Naive thymus-derived CD4-positive, alpha-beta T cell (primary cell): ENCODE data around the gene MYL4. TPM values are rescaled to one million over a fixed set of nuclear protein-coding genes. Genes with fewer than 3 reads are reported as not detected.
"Not testable (repeated sequence)": the region's sequence is repeated elsewhere in the genome, so short reads cannot be mapped to it uniquely, and the experiment has no call there.

Experiments used
- ATAC-seq: fragments of 150-1000 bp; cut with Tn5 transposase; 2 replicates; pipeline ENCODE4 v1.10.0; 2021; ENCODE audit warnings: mild to moderate bottlenecking, moderate library complexity
- CTCF ChIA-PET: fragments of 350-600 bp; sonication (Branson Sonifier 250); formaldehyde crosslinking; loops from one replicate; lab custom pipeline; 2021; ENCODE audit warnings: antibody characterized with exemption; lab: Charles Lee
- POLR2A ChIA-PET: fragments of 350-600 bp; sonication (Branson Sonifier 250); formaldehyde crosslinking; loops from one replicate; lab custom pipeline; 2021; ENCODE audit warnings: antibody characterized with exemption, inconsistent platforms; lab: Charles Lee
- DNase-seq, 9 donors: peaks; one replicate each; pipeline versions ENCODE4 v3.0.0 to v3.0.0-alpha.2; 2020 to 2022; ENCODE audit warnings: mixed read lengths in 1 of 9
- H3K27ac ChIP-seq: one replicate; pipeline ENCODE4 v1.7.0; 2013; ENCODE audit warnings: mild to moderate bottlenecking, low read depth, low read length, moderate library complexity
- H3K27me3 ChIP-seq, 2 donors: one replicate each; pipeline ENCODE4 v1.7.0; 2013; ENCODE audit warnings: low read length in 2 of 2, mild to moderate bottlenecking in 2 of 2, moderate library complexity in 2 of 2; ENCODE audit not compliant: control insufficient read depth in 2 of 2, insufficient read depth in 2 of 2
- H3K36me3 ChIP-seq, 3 experiments: 1 replicate in 2 of 3; 2 replicates in 1 of 3; pipeline ENCODE4 v1.7.0; 2013; ENCODE audit warnings: low read length in 3 of 3, mild to moderate bottlenecking in 3 of 3, moderate library complexity in 1 of 3; ENCODE audit not compliant: insufficient read depth in 3 of 3, control insufficient read depth in 2 of 3
- H3K4me1 ChIP-seq, 2 donors: one replicate each; pipeline ENCODE4 v1.7.0; 2013; ENCODE audit warnings: low read length in 2 of 2, mild to moderate bottlenecking in 2 of 2, moderate library complexity in 1 of 2; ENCODE audit not compliant: control insufficient read depth in 2 of 2, insufficient read depth in 2 of 2
- H3K4me3 ChIP-seq: 2 replicates; pipeline ENCODE4 v1.7.0; 2013; ENCODE audit warnings: mild to moderate bottlenecking, low read length
- H3K9me3 ChIP-seq, 3 experiments: 1 replicate in 2 of 3; 2 replicates in 1 of 3; pipeline ENCODE4 v1.7.0; 2013; ENCODE audit warnings: low read length in 3 of 3; ENCODE audit not compliant: control insufficient read depth in 2 of 3
- H3K27ac Mint-ChIP-seq, 9 donors: one replicate each; pipeline ENCODE4 v1.8.0; 2020 to 2022; ENCODE audit warnings: mixed read lengths in 9 of 9, mild to moderate bottlenecking in 8 of 9, moderate library complexity in 5 of 9, inconsistent platforms in 2 of 9
- H3K27me3 Mint-ChIP-seq, 5 donors: one replicate each; pipeline ENCODE4 v1.8.0; 2021 to 2022; ENCODE audit warnings: mixed read lengths in 5 of 5, mild to moderate bottlenecking in 1 of 5
- H3K36me3 Mint-ChIP-seq, 5 donors: one replicate each; pipeline ENCODE4 v1.8.0; 2020 to 2022; ENCODE audit warnings: mixed read lengths in 5 of 5, mild to moderate bottlenecking in 3 of 5, inconsistent platforms in 1 of 5
- H3K4me1 Mint-ChIP-seq, 7 donors: one replicate each; pipeline ENCODE4 v1.8.0; 2020 to 2022; ENCODE audit warnings: mixed read lengths in 7 of 7, mild to moderate bottlenecking in 3 of 7, inconsistent platforms in 1 of 7
- H3K4me3 Mint-ChIP-seq, 10 donors: one replicate each; pipeline ENCODE4 v1.8.0; 2020 to 2022; ENCODE audit warnings: mild to moderate bottlenecking in 10 of 10, mixed read lengths in 10 of 10, moderate library complexity in 6 of 10, inconsistent platforms in 2 of 10
- H3K9me3 Mint-ChIP-seq, 11 donors: one replicate each; pipeline ENCODE4 v1.8.0; 2020 to 2022; ENCODE audit warnings: mixed read lengths in 11 of 11, mild to moderate bottlenecking in 4 of 11, inconsistent platforms in 1 of 11, moderate library complexity in 1 of 11
- intact Hi-C, 2 donors: fragments of 100-400 bp; cut with micrococcal nuclease; formaldehyde crosslinking; loops; one replicate each; pipeline ENCODE4 v1.15.1; 2023
- polyA plus RNA-seq, 2 donors: library from polyadenylated mRNA; unstranded; fragments of 300-500 nt; fragmentation: Illumina TruSeq; gene quantifications; one replicate each; pipeline ENCODE4 v1.2.3, GENCODE V29; 2021
- total RNA-seq, 6 experiments: library from RNA in 5 of 6; stranded (reverse) in 5 of 6; gene quantifications; 1 replicate in 5 of 6; 2 replicates in 1 of 6; pipeline ENCODE4 v1.2.3 and lab custom pipeline; 2021 to 2026

Gene MYL4
- total and polyA plus RNA-seq, 7 experiments from 2014 or later = not detected

DNA sequence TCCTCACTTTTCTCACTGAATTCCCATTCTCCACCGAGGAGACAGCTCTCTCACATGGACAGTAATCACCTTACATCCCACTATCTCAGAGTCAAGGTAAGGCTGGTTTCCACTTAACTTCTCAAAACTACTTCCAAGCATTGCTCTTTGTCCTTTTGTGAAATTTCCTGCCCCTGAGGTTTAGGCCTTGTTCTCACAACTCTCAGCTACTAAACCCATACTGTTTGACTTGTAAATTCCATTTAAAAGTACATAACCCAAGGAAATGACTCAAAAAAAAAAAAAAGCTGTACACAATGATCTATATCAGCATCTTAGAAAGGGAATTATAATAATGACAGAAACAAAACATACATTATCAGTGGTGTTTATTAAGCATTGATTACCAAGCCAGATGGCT, 28.8 kb upstream of the MYL4 start:
- Mint-ChIP-seq H3K27me3 (no peaks in the 10 kb centered on the region), H3K4me3 (no peak overlapping the region), H3K9me3 (no peaks in the 10 kb centered on the region), H3K27ac (no peak overlapping the region), H3K36me3 (peaks cover 0 to 27% (median 18%) of the 10 kb centered on the region in 5 donors), H3K4me1 (peaks cover 37 to 75% (median 67%) of the 10 kb centered on the region in 7 donors)
- DNase-seq (no peak), ATAC-seq (no peak)
- H3K4me3 ChIP-seq = no peak overlapping the region
- intact Hi-C loops = no loop called here
- no peaks in the 10 kb centered on the region for H3K9me3 ChIP-seq
- POLR2A ChIA-PET = no interaction called here
- no peak overlapping the region for H3K27ac ChIP-seq
- peaks cover 0 to 8% (median 3%) of the 10 kb centered on the region in 3 experiments for H3K36me3 ChIP-seq
- H3K4me1 ChIP-seq = peaks cover 6 to 13% of the 10 kb centered on the region in 2 donors
- no peaks in the 10 kb centered on the region for H3K27me3 ChIP-seq
- CTCF ChIA-PET = no interaction called here

DNA sequence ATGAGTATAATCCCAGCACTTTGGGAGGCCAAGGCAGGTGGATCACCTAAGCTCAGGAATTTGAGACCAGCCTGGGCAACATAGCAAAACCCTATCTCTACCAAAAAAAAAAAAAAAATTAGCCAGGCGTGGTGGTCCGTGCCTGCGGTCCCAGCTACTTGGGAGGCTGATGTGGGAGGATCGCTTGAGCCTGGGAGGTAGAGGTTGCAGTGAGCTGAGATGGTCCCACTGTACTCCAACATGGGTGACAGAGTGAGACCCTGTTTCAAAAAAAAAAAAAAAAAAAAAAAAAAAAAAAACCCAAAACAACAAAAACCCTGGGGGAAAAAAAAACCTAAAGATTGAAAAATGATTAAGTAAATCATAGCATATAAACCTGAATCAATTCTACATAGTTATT, 28.2 kb upstream of the MYL4 start:
- H3K4me3 Mint-ChIP-seq, H3K27me3 ChIP-seq, ATAC-seq, intact Hi-C loops, H3K36me3 ChIP-seq, POLR2A ChIA-PET, H3K9me3 ChIP-seq, H3K27ac ChIP-seq, H3K9me3 Mint-ChIP-seq, DNase-seq, H3K4me3 ChIP-seq, H3K27me3 Mint-ChIP-seq, H3K27ac Mint-ChIP-seq: not testable (repeated sequence)
- peaks cover 6 to 13% of the 10 kb centered on the region in 2 donors for H3K4me1 ChIP-seq
- peaks cover 37 to 78% (median 67%) of the 10 kb centered on the region in 7 donors for H3K4me1 Mint-ChIP-seq
- peaks cover 0 to 27% (median 18%) of the 10 kb centered on the region in 5 donors for H3K36me3 Mint-ChIP-seq
- CTCF ChIA-PET = interaction anchor here (0.6 kb wide), 2 partner anchors 16 to 286 kb away, joined by 3 read pairs; no protein-coding TSS in a partner anchor

DNA sequence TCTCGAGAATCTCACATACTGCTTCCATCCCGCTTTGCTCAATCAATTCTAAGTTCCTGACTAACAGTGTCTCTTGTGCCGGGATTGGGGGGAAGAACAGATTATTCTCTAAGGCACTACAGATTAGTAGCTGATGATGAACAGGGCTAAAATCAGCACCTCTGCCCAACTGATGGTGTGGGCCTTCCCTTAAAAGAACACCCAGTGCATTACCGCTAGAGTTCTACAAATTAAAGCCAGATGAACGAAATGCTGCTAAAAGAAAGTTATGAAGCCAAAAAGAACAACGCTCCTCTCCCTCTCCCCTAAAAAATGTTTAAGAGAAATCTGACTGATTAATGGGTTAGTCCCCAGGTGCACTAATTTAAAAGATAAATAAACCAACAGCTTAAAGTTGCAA, 24.5 kb upstream of the MYL4 start:
- CTCF ChIA-PET = interaction anchor here (0.7 kb wide), 1 partner anchor 36 kb away, joined by 3 read pairs; no protein-coding TSS in a partner anchor
- POLR2A ChIA-PET = no interaction called here
- intact Hi-C loops = loop anchor here in 1 of 2 donors (5.0 kb wide), 2 partner anchors 38 to 308 kb away; no protein-coding TSS in a partner anchor

DNA sequence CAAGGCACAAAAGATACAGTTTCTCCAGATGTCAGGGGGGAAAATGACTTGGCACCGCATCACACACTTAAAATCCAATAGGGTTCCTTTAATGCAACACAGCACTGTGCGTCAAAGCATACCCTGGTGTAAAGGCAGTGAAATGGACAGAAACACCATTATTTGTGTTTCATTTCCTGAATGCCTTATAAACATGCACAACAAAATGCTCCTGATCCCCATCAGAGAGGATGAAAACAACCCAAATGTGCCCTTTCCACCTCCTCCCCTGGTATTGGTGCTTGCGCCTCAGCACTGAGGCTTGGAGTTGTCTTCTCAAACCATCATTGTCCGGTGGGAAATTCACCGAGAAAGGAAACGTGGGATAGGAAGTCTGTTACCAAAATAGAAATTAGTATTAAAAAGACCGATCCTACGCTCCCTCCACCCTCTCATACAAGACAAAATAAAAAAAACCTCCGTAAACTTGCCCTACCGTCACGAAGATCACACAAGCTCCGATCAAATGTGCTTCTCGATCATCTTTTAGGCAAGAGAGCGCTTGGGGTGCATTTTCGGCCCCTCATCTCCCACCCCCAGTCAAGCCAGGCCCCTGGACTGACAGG, 20.8 kb upstream of the MYL4 start:
- Mint-ChIP-seq H3K4me1 (peaks cover 39 to 65% (median 48%) of the 10 kb centered on the region in 7 donors), H3K9me3 (no peaks in the 10 kb centered on the region), H3K4me3 (peak overlapping the region; percentile 89 to 97 (median 94)), H3K36me3 (peaks cover 0 to 9% (median 4%) of the 10 kb centered on the region in 5 donors), H3K27ac (peak overlapping the region; percentile 48 to 96 (median 94)), H3K27me3 (no peaks in the 10 kb centered on the region)
- ATAC-seq (no peak), DNase-seq (peak in 5 of 9 donors; percentile 14 to 39 (median 27))
- Histone ChIP-seq H3K9me3 (no peaks in the 10 kb centered on the region), H3K27me3 (no peaks in the 10 kb centered on the region), H3K4me1 (peaks cover 14 to 37% of the 10 kb centered on the region in 2 donors), H3K27ac (peak overlapping the region; percentile 95), H3K36me3 (peaks cover 0 to 5% (median 0%) of the 10 kb centered on the region in 3 experiments), H3K4me3 (peak overlapping the region; percentile 92)
- POLR2A ChIA-PET = interaction anchor here (0.6 to 3.1 kb wide), 6 partner anchors 15 to 713 kb away, joined by 3 to 17 read pairs (median 4); no protein-coding TSS in a partner anchor
- intact Hi-C loops = loop anchor here (2.0 to 5.0 kb wide), 5 partner anchors 34 to 460 kb away; partner anchors contain the start of gene KPNB1 (in 1 of the 2)
- CTCF ChIA-PET = interaction anchor here (0.7 to 1.1 kb wide), 2 partner anchors 29 to 503 kb away, joined by 3 to 4 read pairs; no protein-coding TSS in a partner anchor

More for the DNA sequence above, 24.5 kb upstream of the MYL4 start:
- Mint-ChIP-seq H3K4me3 (peak overlapping the region in 3 of 10 donors; percentile 9 to 47 (median 25)), H3K36me3 (peaks cover 0 to 16% (median 11%) of the 10 kb centered on the region in 5 donors), H3K27me3 (no peaks in the 10 kb centered on the region), H3K4me1 (peaks cover 40 to 81% (median 70%) of the 10 kb centered on the region in 7 donors), H3K9me3 (no peaks in the 10 kb centered on the region), H3K27ac (peak overlapping the region in 2 of 9 donors; percentile 5 to 26)
- no peak for ATAC-seq
- Histone ChIP-seq H3K4me3 (no peak overlapping the region), H3K36me3 (peaks cover 0 to 13% (median 3%) of the 10 kb centered on the region in 3 experiments), H3K4me1 (peaks cover 14 to 36% of the 10 kb centered on the region in 2 donors), H3K9me3 (no peaks in the 10 kb centered on the region), H3K27ac (no peak overlapping the region), H3K27me3 (no peaks in the 10 kb centered on the region)
- no peak for DNase-seq

DNA sequence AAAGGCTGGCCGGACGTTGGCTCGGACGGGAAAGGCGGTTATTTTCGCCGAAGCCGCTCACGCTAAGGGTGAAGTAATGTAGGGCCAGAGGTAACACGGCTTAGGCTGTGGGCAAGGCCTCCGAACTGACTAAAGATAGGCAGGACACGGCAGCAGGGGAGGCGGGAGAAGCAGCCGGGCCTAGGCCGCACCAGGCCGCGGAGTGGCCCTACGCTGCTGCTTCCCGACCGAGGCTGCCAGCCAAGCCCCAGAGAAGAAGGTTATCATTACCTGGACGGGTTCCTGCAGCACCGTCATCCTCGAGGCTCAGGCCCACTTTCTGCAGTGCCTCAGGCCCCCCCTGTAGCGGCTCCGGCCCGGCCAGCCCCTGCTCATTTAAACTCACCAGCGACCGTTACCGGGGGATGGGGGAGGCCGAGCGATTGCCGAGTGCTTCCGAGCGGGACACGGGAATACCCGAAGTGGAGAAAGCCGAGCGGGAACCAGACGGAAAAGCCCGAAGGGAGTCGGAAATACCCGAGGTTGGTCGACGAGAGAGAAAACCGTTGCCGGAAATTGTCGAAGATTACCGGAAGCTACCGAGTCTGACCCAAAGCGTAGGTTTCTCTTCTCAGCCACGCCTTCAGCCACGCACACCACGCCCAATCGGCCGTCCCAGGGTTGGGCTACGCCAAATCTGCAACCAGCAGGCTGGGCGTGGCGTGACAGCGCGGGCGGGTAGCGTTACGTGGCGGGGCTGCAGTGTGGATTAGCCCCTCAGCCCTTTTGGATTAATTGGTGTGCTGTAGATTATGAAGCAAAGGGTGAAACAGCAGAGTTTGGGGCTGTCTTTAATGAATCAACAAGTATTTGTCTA, 20.0 kb upstream of the MYL4 start, which contains the start of gene CDC27:
CDC27 (minus strand) TSS at position 420 of the 856 bp plus-strand sequence; CDS start at position 297, 123 bp downstream.
- DNase-seq = peak; percentile 98 to 100 (median 99)
- Histone ChIP-seq H3K27ac (peak within 1 kb of the TSS; percentile 95), H3K4me1 (peaks cover 9 to 31% of the 10 kb centered on the region in 2 donors), H3K4me3 (peak within 1 kb of the TSS; percentile 92), H3K36me3 (peaks cover 0 to 5% (median 0%) of the 10 kb centered on the region in 3 experiments), H3K9me3 (no peaks in the 10 kb centered on the region), H3K27me3 (no peaks in the 10 kb centered on the region)
- H3K27ac Mint-ChIP-seq = peak within 1 kb of the TSS; percentile 48 to 96 (median 94)
- intact Hi-C loops = loop anchor here (1.0 to 5.0 kb wide), 6 partner anchors 16 to 460 kb away; partner anchors contain the start of gene KPNB1 (in 1 of the 2)
- peaks cover 34 to 59% (median 41%) of the 10 kb centered on the region in 7 donors for H3K4me1 Mint-ChIP-seq
- H3K9me3 Mint-ChIP-seq = no peaks in the 10 kb centered on the region
- no peaks in the 10 kb centered on the region for H3K27me3 Mint-ChIP-seq
- peak within 1 kb of the TSS; percentile 89 to 97 (median 94) for H3K4me3 Mint-ChIP-seq
- CTCF ChIA-PET = interaction anchor here (0.7 to 1.8 kb wide), 2 partner anchors 12 to 502 kb away, joined by 4 read pairs; no protein-coding TSS in a partner anchor
- POLR2A ChIA-PET = interaction anchor here (0.6 to 3.1 kb wide), 6 partner anchors 11 to 462 kb away, joined by 3 to 17 read pairs (median 4); partner anchors contain the start of gene KPNB1
- peaks cover 0 to 9% (median 4%) of the 10 kb centered on the region in 5 donors for H3K36me3 Mint-ChIP-seq
- ATAC-seq = peak; percentile 97
